ENCODE measurements around the gene UBL4B. TPM values are rescaled to one million over a fixed set of nuclear protein-coding genes. Genes with fewer than 3 reads are reported as not detected.
A peak's percentile ranks its signal among the peaks of the same experiment; 100 is the strongest.

The UBL4B gene
- polyA plus RNA-seq, 2 of the 4 experiments (the other 2 are of a cell fraction) = not detected

DNA sequence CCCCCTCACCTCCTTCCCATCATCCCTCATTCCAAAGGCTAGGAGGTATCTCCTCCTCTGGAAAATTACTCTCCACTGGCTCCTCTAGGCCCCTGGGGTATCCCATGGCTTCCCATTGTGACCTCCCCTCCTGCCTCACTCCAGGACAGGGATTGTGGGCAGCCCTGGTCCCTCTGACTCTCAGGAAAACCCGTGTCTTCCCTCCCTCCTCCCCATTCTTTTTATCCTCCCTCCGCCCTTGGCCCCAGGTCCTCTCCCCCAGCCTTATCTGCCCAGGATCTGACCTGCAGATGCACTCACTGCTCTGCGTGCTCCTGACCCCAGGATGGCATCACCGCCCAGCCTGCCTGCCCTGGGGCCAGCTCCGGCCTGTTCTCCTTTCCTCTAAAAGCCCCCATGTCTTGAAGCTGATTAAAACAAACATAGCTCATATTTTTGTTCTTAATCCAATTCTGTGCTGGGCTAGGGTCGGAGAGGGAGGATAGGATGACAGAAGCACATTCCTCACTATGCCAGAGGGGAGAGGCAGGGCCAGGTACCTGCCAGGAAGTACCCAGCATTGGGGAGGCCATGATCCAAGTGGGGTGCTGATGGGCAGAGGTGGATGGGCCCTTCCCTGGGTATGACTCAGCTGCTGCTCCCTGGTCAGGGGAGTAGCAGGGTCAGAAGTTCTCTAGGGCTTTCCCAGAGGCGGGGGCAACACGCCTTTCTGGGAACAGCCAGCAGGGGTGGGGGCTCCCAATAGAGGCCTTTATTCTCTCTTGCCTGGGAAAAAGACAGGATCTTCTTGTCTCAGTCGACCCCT is 13.8 kb upstream of the UBL4B start:
- WGBS (ENCODE audit: missing lambda C conversion rate) = 61% methylated on average over 9 of the region's 9 CpGs
- Histone ChIP-seq H3K4me2 (0 out of 3 replicates have a peak overlapping the region, but pooled peaks have one; percentile 2), H3K4me1 (peaks cover 7% of the 10 kb centered on the region; the same call in 1 of the 3 replicates), H3K4me3 (no peak overlapping the region), H3K9me3 (no peaks in the 10 kb centered on the region), H3K27ac (peak overlapping the region in 1 of 2 experiments; percentile 43; a peak in 3 of 6 replicates)
- DNase-seq (ENCODE audit: low read depth in 1 of 2, low spot score in 1 of 2) (peak in 1 of 2 experiments; percentile 26), ATAC-seq (peak in 1 of 2 experiments; percentile 35; a peak in 3 of 6 replicates), FAIRE-seq (no peak)
- no peak for TF ChIP-seq NFE2L2 (conservative IDR thresholded peaks at IDR 0.05; ENCODE audit: low read length)
- TF ChIP-seq GATA3 (IDR thresholded peaks at IDR 0.05; ENCODE audit: borderline replicate concordance) = 0 out of 2 replicates have a peak, but pooled peaks have one; percentile 38
- ChIA-PET CTCF (interaction anchor here (1.0 to 8.1 kb wide), 5 partner anchors 6 to 45 kb away, joined by 3 to 75 read pairs (median 5); no protein-coding TSS in a partner anchor), POLR2A (no interaction called here)

DNA sequence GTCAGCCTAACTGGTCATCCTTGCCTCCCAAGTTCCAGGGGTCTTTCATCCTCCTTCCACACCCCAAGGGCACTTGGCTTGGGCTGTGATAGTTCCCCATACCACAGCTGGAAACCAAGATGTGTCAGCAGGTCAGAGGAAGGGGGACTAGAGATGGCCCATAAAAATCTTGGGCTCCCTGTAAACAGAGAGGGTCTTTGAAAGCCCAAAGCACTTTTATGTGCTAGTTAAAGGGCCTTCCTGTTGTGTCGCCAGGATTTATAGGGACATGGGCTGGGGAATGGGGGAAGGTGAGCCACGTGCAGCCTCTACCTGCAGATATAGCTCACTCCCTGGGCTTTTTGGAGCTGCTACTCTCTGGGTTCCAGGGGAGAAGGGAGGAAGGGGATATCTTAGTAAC is 11.9 kb upstream of the UBL4B start:
- no peak for FAIRE-seq
- ChIA-PET POLR2A (no interaction called here), CTCF (interaction anchor here (1.2 to 8.1 kb wide), 5 partner anchors 10 to 47 kb away, joined by 3 to 93 read pairs (median 4); no protein-coding TSS in a partner anchor)
- Histone ChIP-seq H3K4me2 (no peak overlapping the region), H3K27ac (no peak overlapping the region), H3K4me1 (peaks cover 7% of the 10 kb centered on the region; the same call in 1 of the 3 replicates), H3K9me3 (no peaks in the 10 kb centered on the region), H3K4me3 (no peak overlapping the region)
- WGBS (ENCODE audit: missing lambda C conversion rate) = 67% methylated on average over 2 of the region's 2 CpGs
- TF ChIP-seq EHF (CRISPR knock-in tag; IDR thresholded peaks at IDR 0.05) (no peak), RFX5 (IDR thresholded peaks at IDR 0.05) (no peak), HOXB5 (CRISPR knock-in tag; IDR thresholded peaks at IDR 0.05) (no peak), HDAC2 (IDR thresholded peaks at IDR 0.05) (no peak), ESRRA (IDR thresholded peaks at IDR 0.05; ENCODE audit: borderline replicate concordance, low read length) (no peak), MYC (IDR thresholded peaks at IDR 0.05; ENCODE audit: borderline replicate concordance, low read length) (no peak), ATOH8 (CRISPR knock-in tag; IDR thresholded peaks at IDR 0.05; ENCODE audit: low read depth) (no peak), RARB (CRISPR knock-in tag; IDR thresholded peaks at IDR 0.05) (no peak), GATA3 (IDR thresholded peaks at IDR 0.05; ENCODE audit: borderline replicate concordance) (no peak), CHD4 (IDR thresholded peaks at IDR 0.05; ENCODE audit: borderline replicate concordance) (no peak), ZFP36 (IDR thresholded peaks at IDR 0.05; ENCODE audit: borderline replicate concordance, partially characterized antibody) (no peak), EHMT2 (IDR thresholded peaks at IDR 0.05; ENCODE audit: low read depth) (no peak), ZSCAN20 (CRISPR knock-in tag; IDR thresholded peaks at IDR 0.05) (no peak), MAFK (IDR thresholded peaks at IDR 0.05; ENCODE audit: partially characterized antibody) (no peak)
- TF ChIP-seq, protein P1, sequence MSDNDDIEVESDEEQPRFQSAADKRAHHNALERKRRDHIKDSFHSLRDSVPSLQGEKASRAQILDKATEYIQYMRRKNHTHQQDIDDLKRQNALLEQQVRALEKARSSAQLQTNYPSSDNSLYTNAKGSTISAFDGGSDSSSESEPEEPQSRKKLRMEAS (IDR thresholded peaks at IDR 0.05) = no peak
- TF ChIP-seq, protein P2, sequence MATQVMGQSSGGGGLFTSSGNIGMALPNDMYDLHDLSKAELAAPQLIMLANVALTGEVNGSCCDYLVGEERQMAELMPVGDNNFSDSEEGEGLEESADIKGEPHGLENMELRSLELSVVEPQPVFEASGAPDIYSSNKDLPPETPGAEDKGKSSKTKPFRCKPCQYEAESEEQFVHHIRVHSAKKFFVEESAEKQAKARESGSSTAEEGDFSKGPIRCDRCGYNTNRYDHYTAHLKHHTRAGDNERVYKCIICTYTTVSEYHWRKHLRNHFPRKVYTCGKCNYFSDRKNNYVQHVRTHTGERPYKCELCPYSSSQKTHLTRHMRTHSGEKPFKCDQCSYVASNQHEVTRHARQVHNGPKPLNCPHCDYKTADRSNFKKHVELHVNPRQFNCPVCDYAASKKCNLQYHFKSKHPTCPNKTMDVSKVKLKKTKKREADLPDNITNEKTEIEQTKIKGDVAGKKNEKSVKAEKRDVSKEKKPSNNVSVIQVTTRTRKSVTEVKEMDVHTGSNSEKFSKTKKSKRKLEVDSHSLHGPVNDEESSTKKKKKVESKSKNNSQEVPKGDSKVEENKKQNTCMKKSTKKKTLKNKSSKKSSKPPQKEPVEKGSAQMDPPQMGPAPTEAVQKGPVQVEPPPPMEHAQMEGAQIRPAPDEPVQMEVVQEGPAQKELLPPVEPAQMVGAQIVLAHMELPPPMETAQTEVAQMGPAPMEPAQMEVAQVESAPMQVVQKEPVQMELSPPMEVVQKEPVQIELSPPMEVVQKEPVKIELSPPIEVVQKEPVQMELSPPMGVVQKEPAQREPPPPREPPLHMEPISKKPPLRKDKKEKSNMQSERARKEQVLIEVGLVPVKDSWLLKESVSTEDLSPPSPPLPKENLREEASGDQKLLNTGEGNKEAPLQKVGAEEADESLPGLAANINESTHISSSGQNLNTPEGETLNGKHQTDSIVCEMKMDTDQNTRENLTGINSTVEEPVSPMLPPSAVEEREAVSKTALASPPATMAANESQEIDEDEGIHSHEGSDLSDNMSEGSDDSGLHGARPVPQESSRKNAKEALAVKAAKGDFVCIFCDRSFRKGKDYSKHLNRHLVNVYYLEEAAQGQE (IDR thresholded peaks at IDR 0.05) = no peak
- ATAC-seq = no peak
- no peak for DNase-seq (ENCODE audit: low read depth in 1 of 2, low spot score in 1 of 2)

DNA sequence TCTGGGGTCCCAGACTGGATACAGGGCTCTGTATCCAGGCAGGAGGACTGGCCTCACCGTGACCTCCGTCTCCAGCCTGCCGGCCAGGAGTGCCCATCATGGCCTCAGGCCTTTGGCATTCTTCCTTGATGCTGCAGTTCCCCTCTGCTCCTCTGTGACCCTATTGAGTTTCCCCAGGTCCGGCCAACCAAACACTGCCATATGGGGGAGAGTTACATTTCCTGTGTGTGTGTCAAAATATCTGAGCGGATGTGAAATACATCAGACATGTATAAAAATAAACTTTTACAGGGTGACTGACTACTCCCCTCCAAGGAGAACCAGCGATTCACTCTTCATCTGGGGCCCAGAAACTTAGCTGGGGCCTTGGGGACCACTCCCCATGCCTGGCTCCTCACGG is 10.2 kb upstream of the UBL4B start:
- no peak for DNase-seq (ENCODE audit: low read depth in 1 of 2, low spot score in 1 of 2)
- Histone ChIP-seq H3K4me3 (no peak overlapping the region), H3K4me1 (peaks cover 7% of the 10 kb centered on the region; the same call in 1 of the 3 replicates), H3K4me2 (no peak overlapping the region), H3K9me3 (no peaks in the 10 kb centered on the region), H3K27ac (no peak overlapping the region)
- no peak for FAIRE-seq
- ChIA-PET POLR2A (no interaction called here), CTCF (interaction anchor here (1.2 to 8.1 kb wide), 8 partner anchors 8 to 49 kb away, joined by 4 to 93 read pairs (median 8); partner anchors contain the start of gene UBL4B)
- no peak for ATAC-seq
- 69% methylated on average over 6 of the region's 7 CpGs for WGBS (ENCODE audit: missing lambda C conversion rate)
- TF ChIP-seq JUNB (IDR thresholded peaks at IDR 0.05) = no peak
- TF ChIP-seq ZFP36 (IDR thresholded peaks at IDR 0.05; ENCODE audit: borderline replicate concordance, partially characterized antibody) = no peak
- no peak for TF ChIP-seq RFX5 (IDR thresholded peaks at IDR 0.05)
- no peak for TF ChIP-seq CTCF (IDR thresholded peaks at IDR 0.05)
- TF ChIP-seq MYC (IDR thresholded peaks at IDR 0.05; ENCODE audit: borderline replicate concordance, low read length) = no peak
- TF ChIP-seq USF2 (IDR thresholded peaks at IDR 0.05) = no peak
- no peak for TF ChIP-seq ATOH8 (CRISPR knock-in tag; IDR thresholded peaks at IDR 0.05; ENCODE audit: low read depth)
